Amniotic stem cell (primary cell): ENCODE measurements around the gene HOXA1.

Experiments
- DNase-seq: peaks from one replicate; lab custom pipeline; 2025; lab: John Stamatoyannopoulos, UW

The HOXA1 gene

GRCh38 chr7:27131390-27131819, 35.6 kb upstream of the HOXA1 start:
- DNase-seq, result no peak

GRCh38 chr7:27130540-27131389, 35.0 kb upstream of the HOXA1 start, which contains the start of gene HOXA4:
TSS of gene HOXA4 (minus strand) at chr7:27130757. CDS start at chr7:27130733, 24 bp downstream.
- DNase-seq, result no peak

GRCh38 chr7:27129729-27130539, 34.1 kb upstream of the HOXA1 start:
- DNase-seq, result no peak

- DNase-seq, result no peak
Observed at GRCh38 chr7:27128776-27129728, 33.3 kb upstream of the HOXA1 start.

GRCh38 chr7:27128034-27128433, 32.2 kb upstream of the HOXA1 start:
- no peak for DNase-seq

- no peak for DNase-seq
Observed at GRCh38 chr7:27126596-27127327, 31.0 kb upstream of the HOXA1 start.

GRCh38 chr7:27125986-27126394, 30.2 kb upstream of the HOXA1 start:
- DNase-seq, result no peak

GRCh38 chr7:27124902-27125689, 29.3 kb upstream of the HOXA1 start:
- DNase-seq, result no peak

GRCh38 chr7:27124096-27124901, 28.5 kb upstream of the HOXA1 start:
- DNase-seq, result no peak

- no peak for DNase-seq
Observed at GRCh38 chr7:27123477-27124053, 27.8 kb upstream of the HOXA1 start.

- no peak for DNase-seq
Observed at GRCh38 chr7:27123007-27123476, 27.2 kb upstream of the HOXA1 start.

GRCh38 chr7:27122077-27122910, 26.5 kb upstream of the HOXA1 start:
- no peak for DNase-seq

GRCh38 chr7:27121684-27122076, 25.9 kb upstream of the HOXA1 start:
- DNase-seq, result no peak

- no peak for DNase-seq
Observed at GRCh38 chr7:27119412-27119911, 23.7 kb upstream of the HOXA1 start.

- no peak for DNase-seq
Observed at GRCh38 chr7:27118580-27118979, 22.8 kb upstream of the HOXA1 start.

- no peak for DNase-seq
Observed at GRCh38 chr7:27117887-27118491, 22.2 kb upstream of the HOXA1 start.
